Gastroesophageal sphincter (tissue), 3 donors: ENCODE results near the gene MYH4.

Experiments
- POLR2A ChIP-seq, 2 donors: fragments of 450-650 bp; IDR thresholded peaks; one replicate each; pipeline ENCODE4 v1.6.1; 2017; ENCODE audit warnings: antibody characterized with exemption in 2 of 2, mild to moderate bottlenecking in 2 of 2, moderate library complexity in 1 of 2
- POLR2AphosphoS5 ChIP-seq: sonication (generic); formaldehyde crosslinking; IDR thresholded peaks from one replicate; pipeline ENCODE4 v1.6.1; 2017; ENCODE audit warnings: antibody characterized with exemption
- TF ChIP-seq, protein P1 (sequence below), 4 experiments: fragments of 200-600 bp in 2 of 4; fragments of 450-650 bp in 2 of 4; sonication (generic) in 1 of 4; IDR thresholded peaks; one replicate each; pipeline ENCODE4 v1.5.1; 2017 to 2019; ENCODE audit warnings: antibody characterized with exemption in 4 of 4, mild to moderate bottlenecking in 2 of 4, moderate library complexity in 2 of 4

DNA sequence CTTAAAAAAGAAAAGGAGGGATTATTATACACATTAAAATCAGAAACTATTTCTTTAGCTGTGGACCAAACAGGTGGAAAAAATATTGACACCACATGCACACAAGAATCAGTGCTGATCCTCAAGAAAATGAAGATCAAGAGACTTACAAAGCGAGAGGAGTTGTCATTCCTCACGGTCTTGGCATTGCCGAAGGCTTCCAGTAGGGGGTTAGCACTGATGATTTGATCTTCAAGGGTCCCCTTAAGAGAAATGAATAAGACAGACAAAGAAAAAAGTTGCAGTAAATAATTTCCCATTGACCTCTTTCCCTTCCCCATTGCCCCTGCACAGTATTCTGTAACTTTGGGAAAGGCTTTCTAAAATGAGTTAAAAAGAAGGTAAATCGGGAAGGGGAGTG is 6.0 kb downstream of the MYH4 start:
- no peak for TF ChIP-seq POLR2A (IDR thresholded peaks at IDR 0.05)
- TF ChIP-seq, protein P1, sequence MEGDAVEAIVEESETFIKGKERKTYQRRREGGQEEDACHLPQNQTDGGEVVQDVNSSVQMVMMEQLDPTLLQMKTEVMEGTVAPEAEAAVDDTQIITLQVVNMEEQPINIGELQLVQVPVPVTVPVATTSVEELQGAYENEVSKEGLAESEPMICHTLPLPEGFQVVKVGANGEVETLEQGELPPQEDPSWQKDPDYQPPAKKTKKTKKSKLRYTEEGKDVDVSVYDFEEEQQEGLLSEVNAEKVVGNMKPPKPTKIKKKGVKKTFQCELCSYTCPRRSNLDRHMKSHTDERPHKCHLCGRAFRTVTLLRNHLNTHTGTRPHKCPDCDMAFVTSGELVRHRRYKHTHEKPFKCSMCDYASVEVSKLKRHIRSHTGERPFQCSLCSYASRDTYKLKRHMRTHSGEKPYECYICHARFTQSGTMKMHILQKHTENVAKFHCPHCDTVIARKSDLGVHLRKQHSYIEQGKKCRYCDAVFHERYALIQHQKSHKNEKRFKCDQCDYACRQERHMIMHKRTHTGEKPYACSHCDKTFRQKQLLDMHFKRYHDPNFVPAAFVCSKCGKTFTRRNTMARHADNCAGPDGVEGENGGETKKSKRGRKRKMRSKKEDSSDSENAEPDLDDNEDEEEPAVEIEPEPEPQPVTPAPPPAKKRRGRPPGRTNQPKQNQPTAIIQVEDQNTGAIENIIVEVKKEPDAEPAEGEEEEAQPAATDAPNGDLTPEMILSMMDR (IDR thresholded peaks at IDR 0.05), result no peak
- TF ChIP-seq POLR2AphosphoS5, result no peak
